Measurements from ENCODE around the gene MDFIC. TPM values are rescaled to one million over a fixed set of nuclear protein-coding genes. Genes with fewer than 3 reads are reported as not detected.

The MDFIC gene
- total RNA-seq, 1 donor: 72.1 TPM

DNA sequence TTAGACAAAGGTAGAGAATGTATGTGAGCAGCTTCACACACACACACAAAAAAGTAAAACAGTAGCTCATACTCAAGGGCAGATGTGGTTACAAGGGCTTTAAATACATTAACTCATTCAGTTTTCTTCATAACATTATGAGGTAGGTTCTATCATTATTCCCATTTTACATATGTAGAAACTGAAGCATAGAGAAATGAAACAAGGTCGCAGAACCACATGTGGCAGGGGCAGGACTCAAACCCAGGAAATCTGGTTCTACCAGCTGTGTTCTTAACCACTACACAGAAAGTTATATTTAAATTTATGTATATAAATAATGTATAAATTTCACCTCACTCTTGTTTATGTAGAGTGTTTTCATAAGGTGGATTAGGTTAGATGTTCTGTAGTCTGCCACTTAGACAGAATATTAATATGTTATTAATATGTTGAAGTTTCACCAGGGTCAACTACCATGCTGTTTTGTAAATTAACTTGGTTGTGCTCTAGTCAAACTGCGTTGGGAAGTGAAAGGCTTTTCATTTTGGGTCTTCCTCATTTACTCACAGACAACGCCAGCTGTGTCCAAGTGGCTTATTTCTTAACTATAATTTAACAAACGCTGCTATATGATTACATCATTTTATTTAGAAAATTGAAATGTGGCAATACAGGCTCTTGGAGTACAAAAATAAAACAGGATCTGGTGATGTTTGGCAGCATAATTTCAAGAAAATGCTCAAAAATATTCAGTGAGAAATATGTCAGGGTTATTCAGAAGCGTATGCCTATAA is 138.4 kb downstream of the MDFIC start:
- H3K4me3 ChIP-seq (ENCODE audit: low read depth, low read length): no peak overlapping the region
- DNase-seq (ENCODE audit: low read depth): no peak
- TF ChIP-seq CTCF (IDR thresholded peaks at IDR 0.05; ENCODE audit: insufficient read depth, low read length): no peak

DNA sequence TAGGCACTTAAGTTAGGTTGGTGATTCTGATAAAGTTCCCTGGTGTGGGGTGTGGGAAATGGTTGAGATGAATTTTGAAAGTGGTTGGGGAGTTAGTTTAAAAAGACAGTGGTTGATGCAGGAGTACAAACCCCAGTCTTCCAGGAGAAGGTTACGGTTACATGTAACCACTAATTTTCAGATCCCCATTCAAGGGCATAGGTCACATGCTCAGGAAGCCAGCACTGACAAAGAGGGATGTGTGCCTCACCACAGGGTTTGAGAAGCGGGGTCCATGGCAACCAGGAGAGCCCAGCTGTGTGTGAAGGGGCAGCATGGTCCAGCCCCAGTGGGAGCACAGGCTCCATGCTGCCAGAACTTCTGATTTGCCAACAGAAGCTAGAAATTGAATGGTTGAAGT is 144.2 kb downstream of the MDFIC start:
- DNase-seq (ENCODE audit: low read depth): no peak

GRCh38 chr7:115066634-115067033 is 144.7 kb downstream of the MDFIC start:
- no peak for TF ChIP-seq CTCF (IDR thresholded peaks at IDR 0.05; ENCODE audit: insufficient read depth, low read length)
- no peak overlapping the region for H3K4me3 ChIP-seq (ENCODE audit: low read depth, low read length)
- DNase-seq (ENCODE audit: low read depth): no peak

More for the DNA sequence above, 144.2 kb downstream of the MDFIC start:
- no peak for TF ChIP-seq CTCF (IDR thresholded peaks at IDR 0.05; ENCODE audit: insufficient read depth, low read length)
- no peak overlapping the region for H3K4me3 ChIP-seq (ENCODE audit: low read depth, low read length)

- no peak for DNase-seq (ENCODE audit: low read depth)
- TF ChIP-seq CTCF (IDR thresholded peaks at IDR 0.05; ENCODE audit: insufficient read depth, low read length): no peak
- no peak overlapping the region for H3K4me3 ChIP-seq (ENCODE audit: low read depth, low read length)
Measured at GRCh38 chr7:115068220-115068619, 146.3 kb downstream of the MDFIC start.

Data from fibroblast of the aortic adventitia (primary cell).